GM12892 (cell line): ENCODE results near the gene MXI1.

Experiments used
- POLR2A ChIP-seq: IDR thresholded peaks from 2 replicates; pipeline ENCODE4 v1.6.1; 2011; ENCODE audit warnings: low read depth, low read length, control low read depth
- TAF1 ChIP-seq: IDR thresholded peaks from 2 replicates; pipeline ENCODE4 v1.6.1; 2011; ENCODE audit warnings: low read depth, mild to moderate bottlenecking, control low read depth, low read length, borderline replicate concordance

DNA sequence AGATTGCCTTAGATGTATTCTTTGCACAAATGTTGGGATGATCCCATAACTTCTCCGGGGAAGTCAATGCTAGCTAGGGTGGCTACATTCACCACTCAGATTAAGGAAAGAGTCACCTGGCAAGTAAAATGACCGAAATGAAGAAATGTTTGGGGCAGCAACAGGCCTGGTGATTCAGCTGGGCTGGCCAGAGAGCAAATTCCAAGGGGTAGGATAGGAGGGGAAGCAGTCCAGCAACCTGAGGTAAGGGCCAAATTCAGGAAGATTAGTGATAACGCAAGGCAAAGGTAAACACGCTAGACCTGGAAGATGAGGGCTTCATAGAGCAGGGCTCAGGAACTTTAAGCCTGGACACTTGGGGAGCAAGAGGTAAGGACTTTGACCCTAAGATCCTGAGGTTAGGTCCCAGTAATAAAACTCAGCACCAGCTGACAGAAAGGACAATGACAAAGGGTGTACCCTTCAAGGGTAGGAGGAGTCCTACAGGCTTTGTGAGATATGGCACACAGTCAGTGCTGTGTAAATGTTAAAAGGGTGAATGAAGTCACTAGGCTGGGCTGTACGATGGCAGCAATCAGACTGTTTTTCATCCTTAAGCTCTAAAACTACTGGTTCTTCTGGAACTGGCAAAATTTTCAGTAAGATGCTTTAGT, 120.0 kb downstream of the MXI1 start:
- TF ChIP-seq POLR2A (no peak), TAF1 (no peak)
